Activated CD8-positive, alpha-beta memory T cell treated with anti-CD3 and anti-CD28 coated beads for 36 hours (primary cell): ENCODE results near the gene PDE10A. TPM values are rescaled to one million over a fixed set of nuclear protein-coding genes. Genes with fewer than 3 reads are reported as not detected.
"Not testable (repeated sequence)": the region's sequence is repeated elsewhere in the genome, so short reads cannot be mapped to it uniquely, and the experiment has no call there.

ENCODE experiments used
- CTCF ChIA-PET: fragments of 350-600 bp; sonication (Branson Sonifier 250); formaldehyde crosslinking; loops from one replicate; lab custom pipeline; 2021; ENCODE audit warnings: antibody characterized with exemption; lab: Charles Lee
- POLR2A ChIA-PET: fragments of 350-600 bp; sonication (Branson Sonifier 250); formaldehyde crosslinking; loops from one replicate; lab custom pipeline; 2021; ENCODE audit warnings: antibody characterized with exemption; lab: Charles Lee
- total RNA-seq, 2 experiments: library from RNA; stranded (reverse); gene quantifications; one replicate each; pipeline ENCODE4 v1.2.3, GENCODE V29; 2021

PDE10A gene
- total RNA-seq, 2 experiments from 2014 or later = not detected

- ChIA-PET POLR2A (no interaction called here), CTCF (no interaction called here)
Measured at GRCh38 chr6:165568326-165568725, 94.7 kb downstream of the PDE10A start.

DNA sequence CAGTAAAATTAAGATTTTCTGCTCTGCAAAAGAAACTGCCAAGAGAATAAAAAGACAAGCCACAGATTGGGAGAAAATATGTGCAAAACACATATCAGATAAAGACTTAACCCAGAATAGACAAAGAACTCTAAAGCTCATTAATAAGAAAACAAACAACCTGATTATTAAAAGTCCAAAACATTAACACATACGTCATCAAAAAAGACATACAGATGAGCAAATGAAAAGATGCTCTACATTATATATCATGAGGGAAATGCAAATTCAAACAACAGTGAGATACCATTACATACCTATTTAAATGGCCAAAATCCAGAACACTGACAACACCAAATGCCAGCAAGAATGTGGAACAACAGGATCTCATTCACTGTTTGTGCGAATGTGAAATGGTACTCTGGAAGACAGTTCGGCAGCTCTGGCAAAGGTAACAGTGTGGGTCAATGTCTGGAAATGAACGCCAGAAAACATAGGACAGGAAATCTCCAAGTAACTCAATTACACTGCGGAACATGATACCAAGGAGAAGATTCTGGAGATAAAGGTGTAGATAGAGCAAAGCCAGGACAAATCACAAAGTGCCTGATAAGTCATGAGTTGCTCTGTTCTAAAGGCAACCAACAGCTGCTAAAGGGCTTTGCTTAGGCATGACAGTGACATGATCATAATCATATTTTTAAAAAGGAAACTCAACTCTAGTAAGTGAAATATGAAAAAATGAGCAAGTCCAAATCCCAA is 96.8 kb downstream of the PDE10A start:
- ChIA-PET POLR2A (no interaction called here), CTCF (no interaction called here)

DNA sequence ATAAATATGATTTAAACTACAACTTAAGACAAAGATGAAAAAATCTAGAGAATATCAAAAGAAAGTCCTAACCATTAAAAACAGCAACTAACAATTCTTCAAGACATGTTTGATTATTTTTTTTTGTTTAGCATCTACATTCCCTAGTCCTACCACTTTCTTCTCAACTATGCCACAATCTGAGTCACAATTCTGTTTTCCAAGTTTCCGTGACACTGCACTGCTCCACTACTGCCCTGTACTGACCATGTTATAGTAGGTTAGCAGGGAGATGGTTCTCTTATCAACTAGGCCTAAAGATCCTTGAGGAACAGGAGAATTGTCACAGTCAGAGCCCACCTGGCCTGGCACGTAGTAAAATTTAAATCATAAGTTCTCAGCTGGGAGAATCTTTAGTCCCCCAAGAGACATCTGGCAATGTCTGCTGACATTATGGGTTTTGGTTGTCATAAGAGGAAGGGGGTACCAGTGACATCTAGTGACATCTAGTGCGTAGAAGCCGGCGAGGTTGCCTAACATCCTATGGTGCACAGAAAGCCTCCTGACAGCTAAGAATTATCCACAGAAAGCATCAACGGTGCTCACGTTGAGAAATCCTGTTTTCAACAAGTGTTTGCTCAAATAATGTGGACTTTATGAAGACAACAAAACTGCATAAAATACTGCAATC is 100.5 kb downstream of the PDE10A start:
- CTCF ChIA-PET = no interaction called here
- POLR2A ChIA-PET = no interaction called here

DNA sequence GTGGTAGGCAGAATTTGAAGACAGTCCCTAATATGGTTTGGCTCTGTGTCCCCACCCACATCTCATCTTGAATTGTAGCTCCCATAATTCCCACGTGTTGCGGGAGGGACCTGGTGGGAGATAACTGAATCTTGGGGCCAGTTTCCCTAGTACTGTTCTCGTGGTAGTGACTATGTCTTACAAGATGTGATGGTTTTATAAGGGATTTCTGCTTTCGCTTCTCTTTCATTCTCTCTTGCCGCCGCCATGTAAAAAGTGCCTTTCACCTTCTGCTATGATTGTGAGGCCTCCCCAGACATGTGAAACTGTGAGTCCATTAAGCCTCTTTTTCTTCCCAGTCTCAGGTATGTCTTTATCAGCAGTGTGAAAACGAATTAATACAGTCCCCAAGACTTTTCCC is 103.4 kb downstream of the PDE10A start:
- ChIA-PET CTCF (no interaction called here), POLR2A (no interaction called here)

DNA sequence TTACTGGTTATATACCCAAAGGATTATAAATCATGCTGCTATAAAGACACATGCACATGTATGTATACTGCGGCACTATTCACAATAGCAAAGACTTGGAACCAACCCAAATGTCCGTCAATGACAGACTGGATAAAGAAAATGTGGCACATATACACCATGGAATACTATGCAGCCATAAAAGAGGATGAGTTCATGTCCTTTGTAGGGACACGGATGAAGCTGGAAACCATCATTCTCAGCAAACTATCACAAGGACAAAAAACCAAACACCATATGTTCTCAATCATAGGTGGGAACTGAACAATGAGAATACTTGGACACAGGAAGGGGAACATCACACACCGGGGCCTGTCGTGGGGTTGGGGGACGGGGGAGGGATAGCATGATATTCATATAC is 104.9 kb downstream of the PDE10A start:
- POLR2A ChIA-PET, CTCF ChIA-PET: not testable (repeated sequence)

- CTCF ChIA-PET = no interaction called here
- POLR2A ChIA-PET = no interaction called here
Measured at GRCh38 chr6:165557674-165558073, 105.4 kb downstream of the PDE10A start.

- CTCF ChIA-PET = no interaction called here
Measured at GRCh38 chr6:165556116-165556843, 106.8 kb downstream of the PDE10A start.

DNA sequence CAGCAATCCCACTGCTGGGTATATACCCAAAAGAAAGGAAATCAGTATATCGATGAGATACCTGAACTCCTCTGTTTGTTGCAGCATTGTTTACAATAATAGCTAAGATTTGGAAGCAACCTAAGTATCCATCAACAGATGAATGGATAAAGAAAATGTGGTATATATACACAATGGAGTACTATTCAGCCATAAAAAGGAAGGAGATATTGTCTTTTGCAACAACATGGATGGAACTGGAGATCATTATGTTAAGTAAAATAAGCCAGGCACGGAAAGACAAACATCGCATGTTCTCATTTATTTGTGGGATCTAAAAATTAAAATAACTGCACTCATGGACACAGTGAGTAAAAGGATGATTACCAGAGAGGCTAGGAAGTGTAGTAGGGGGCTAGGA is 108.4 kb downstream of the PDE10A start:
- CTCF ChIA-PET, POLR2A ChIA-PET: not testable (repeated sequence)

More at GRCh38 chr6:165556116-165556843, 106.8 kb downstream of the PDE10A start:
- POLR2A ChIA-PET = no interaction called here

GRCh38 chr6:165552248-165552736 is 110.7 kb downstream of the PDE10A start:
- CTCF ChIA-PET = no interaction called here
- POLR2A ChIA-PET = no interaction called here

DNA sequence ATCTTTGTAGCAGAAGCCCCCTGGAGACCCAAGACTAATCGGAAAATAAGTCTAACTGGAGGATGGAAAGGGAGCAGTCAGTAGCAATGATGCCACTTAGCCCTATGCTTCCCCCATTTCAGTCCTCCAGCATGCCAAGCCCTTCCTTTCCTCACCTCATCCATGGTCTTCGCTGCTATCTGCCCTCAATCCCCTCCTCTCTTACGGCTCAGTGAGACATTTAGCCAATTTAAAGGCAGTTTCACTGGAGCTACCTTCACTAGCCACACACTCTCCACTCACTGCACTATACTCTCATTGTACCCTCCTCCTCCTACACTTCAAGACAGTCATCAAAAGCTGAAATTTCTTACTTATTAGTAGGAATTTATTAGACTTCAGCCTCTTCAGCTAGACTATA is 111.2 kb downstream of the PDE10A start:
- CTCF ChIA-PET = no interaction called here
- POLR2A ChIA-PET = no interaction called here

GRCh38 chr6:165548450-165548849 is 114.6 kb downstream of the PDE10A start:
- ChIA-PET CTCF (no interaction called here), POLR2A (no interaction called here)

DNA sequence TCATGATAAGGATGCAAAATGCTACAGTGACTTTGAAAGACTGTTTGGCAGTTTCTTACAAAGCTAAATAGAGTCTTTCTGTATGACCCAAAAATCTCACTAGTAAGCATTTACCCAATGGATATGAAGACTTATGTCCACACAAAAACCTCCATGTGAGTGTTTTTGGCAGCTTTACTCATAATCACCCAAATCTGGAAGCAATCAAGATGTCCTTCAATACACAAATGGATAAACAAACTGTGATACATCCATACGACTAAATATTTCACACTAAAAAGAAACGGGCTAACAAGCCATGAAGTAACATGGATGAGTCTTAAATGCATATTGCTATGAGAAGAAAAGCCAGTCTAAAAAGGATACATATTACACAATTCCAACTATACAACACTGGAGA is 117.2 kb downstream of the PDE10A start:
- CTCF ChIA-PET = no interaction called here

DNA sequence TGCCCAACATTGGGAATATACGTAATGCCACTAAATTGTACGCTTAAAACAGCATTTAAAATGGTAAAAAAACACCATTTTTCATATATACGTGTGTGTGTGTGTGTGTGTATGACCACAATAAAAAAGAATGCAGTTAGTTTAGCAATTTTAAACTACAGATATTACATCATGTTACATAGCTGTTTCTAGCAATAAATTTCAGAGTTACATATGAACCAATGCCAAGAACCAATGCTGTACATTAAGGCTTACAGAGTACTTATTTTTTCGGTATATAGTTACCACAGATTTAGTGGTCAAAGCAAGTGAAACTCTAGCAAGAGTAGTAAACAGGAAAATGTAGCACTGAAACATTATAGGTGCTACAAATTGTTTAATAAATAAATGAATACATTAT is 119.3 kb downstream of the PDE10A start:
- POLR2A ChIA-PET = no interaction called here
- CTCF ChIA-PET = no interaction called here

More for the DNA sequence above, 117.2 kb downstream of the PDE10A start:
- POLR2A ChIA-PET = no interaction called here

GRCh38 chr6:165536911-165537310 is 126.1 kb downstream of the PDE10A start:
- ChIA-PET CTCF (no interaction called here), POLR2A (no interaction called here)

DNA sequence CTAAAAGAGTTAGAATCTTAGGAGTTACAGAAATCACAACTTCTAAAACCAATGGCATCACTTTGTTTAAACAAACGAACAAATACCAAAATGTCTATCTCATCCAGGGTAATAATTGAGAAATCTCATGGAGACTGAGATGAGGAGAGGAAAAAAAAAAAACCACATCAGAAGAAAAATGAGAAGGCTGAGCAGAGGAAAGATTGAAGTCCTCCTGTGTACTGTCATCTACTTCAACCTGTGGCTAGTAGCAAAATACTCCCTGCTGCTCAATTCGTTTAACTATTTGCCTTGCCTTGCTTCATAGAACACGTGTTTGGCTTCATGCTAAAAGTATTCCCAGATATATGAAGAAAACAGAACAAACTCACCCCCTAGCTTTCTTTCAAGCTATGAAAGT is 143.7 kb downstream of the PDE10A start:
- CTCF ChIA-PET = no interaction called here
- POLR2A ChIA-PET = no interaction called here

DNA sequence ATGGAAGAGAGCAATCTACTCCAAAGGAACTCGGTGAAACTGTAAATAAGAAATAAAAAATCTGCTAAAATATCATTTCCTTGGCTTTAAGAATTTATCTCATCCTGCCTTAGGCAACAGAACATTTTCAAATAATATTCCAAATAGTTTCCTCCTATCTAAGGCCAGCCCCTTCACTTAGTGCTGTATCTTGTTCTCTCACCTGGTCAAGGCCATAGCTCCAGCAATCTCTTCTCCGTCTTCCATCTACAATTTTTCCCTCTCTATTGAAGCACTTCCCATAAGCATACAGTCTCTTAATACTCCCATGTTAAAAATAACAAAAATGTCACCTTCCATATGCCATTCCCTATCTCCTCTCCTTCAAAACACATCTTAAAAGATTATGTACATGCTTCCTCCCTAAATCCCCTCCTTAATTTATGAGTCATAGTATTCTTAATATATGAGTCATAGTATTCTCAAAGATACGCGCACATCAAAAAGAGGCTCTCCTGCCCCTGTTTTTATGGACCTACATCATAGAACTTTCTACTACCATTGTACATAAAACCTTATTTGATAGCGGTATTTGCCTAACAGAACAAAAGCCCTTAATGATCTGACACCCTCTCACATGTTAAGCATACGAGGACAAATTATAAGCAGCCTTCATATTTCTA is 146.9 kb downstream of the PDE10A start:
- ChIA-PET CTCF (no interaction called here), POLR2A (no interaction called here)

GRCh38 chr6:165514621-165515020 is 148.4 kb downstream of the PDE10A start:
- ChIA-PET CTCF (no interaction called here), POLR2A (no interaction called here)

DNA sequence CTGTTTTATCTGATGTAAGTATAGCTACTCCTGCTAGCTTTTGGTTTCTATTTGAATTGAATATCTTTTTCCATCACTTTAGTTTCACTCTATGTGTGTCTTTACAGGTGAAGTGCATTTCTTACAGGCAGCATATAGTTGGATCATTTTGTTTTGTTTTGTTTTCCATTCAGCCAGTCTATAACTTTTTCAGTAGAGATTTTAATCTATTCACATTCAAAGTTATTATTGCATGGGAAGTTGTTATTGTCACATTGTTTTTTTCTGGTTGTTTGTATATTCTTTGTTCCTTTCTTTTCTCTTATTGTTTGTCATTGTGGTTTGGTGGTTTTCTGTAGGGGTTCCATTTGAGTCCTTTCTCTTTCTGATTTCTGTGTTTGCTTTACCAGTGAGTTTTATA is 151.2 kb downstream of the PDE10A start:
- POLR2A ChIA-PET = no interaction called here

GRCh38 chr6:165508321-165508869 is 154.6 kb downstream of the PDE10A start:
- CTCF ChIA-PET = no interaction called here
- POLR2A ChIA-PET = no interaction called here

More for the DNA sequence above, 151.2 kb downstream of the PDE10A start:
- CTCF ChIA-PET = no interaction called here

GRCh38 chr6:165506657-165507056 is 156.4 kb downstream of the PDE10A start:
- POLR2A ChIA-PET = no interaction called here
- CTCF ChIA-PET = no interaction called here
